ENCODE data around the gene RAD18.

The RAD18 gene

GRCh38 chr3:8882642-8883041 lies 80.6 kb downstream of the RAD18 start:
- Histone ChIP-seq H3K79me2 (ENCODE audit: insufficient read depth, low read length) (no peaks in the 10 kb centered on the region), H4K20me1 (ENCODE audit: insufficient read depth, low read length) (no peaks in the 10 kb centered on the region), H3K36me3 (ENCODE audit: insufficient read depth, low read length) (peaks cover 67% of the 10 kb centered on the region), H3K4me3 (ENCODE audit: low read depth, low read length, poor library complexity, severe bottlenecking) (no peak overlapping the region), H3K4me2 (ENCODE audit: low read length) (no peak overlapping the region), H3K9ac (ENCODE audit: low read length) (no peak overlapping the region), H3K27me3 (ENCODE audit: insufficient read depth, low read length) (no peaks in the 10 kb centered on the region), H3K4me1 (ENCODE audit: insufficient read depth, low read length, severe bottlenecking) (no peaks in the 10 kb centered on the region), H3F3A (ENCODE audit: insufficient read depth, low read length) (no peaks in the 10 kb centered on the region), H2AFZ (ENCODE audit: low read length) (no peak overlapping the region), H3K9me2 (ENCODE audit: low read depth, low read length) (no peaks in the 10 kb centered on the region), H3K9me3 (ENCODE audit: low read length) (peaks cover 8% of the 10 kb centered on the region; the same call in 1 of the 2 replicates), H3K27ac (ENCODE audit: low read depth, low read length, poor library complexity, severe bottlenecking) (no peak overlapping the region)
- no peak for TF ChIP-seq EZH2 (IDR thresholded peaks at IDR 0.05; ENCODE audit: borderline replicate concordance, low read length)
- no peak for TF ChIP-seq CTCF (IDR thresholded peaks at IDR 0.05; ENCODE audit: low read length)

GRCh38 chr3:8882171-8882593 lies 81.1 kb downstream of the RAD18 start:
- Histone ChIP-seq H3K9me3 (ENCODE audit: low read length) (peaks cover 8% of the 10 kb centered on the region; the same call in 1 of the 2 replicates), H4K20me1 (ENCODE audit: insufficient read depth, low read length) (no peaks in the 10 kb centered on the region), H2AFZ (ENCODE audit: low read length) (no peak overlapping the region), H3K27me3 (ENCODE audit: insufficient read depth, low read length) (no peaks in the 10 kb centered on the region), H3K4me2 (ENCODE audit: low read length) (no peak overlapping the region), H3K9ac (ENCODE audit: low read length) (no peak overlapping the region), H3K4me1 (ENCODE audit: insufficient read depth, low read length, severe bottlenecking) (no peaks in the 10 kb centered on the region), H3K27ac (ENCODE audit: low read depth, low read length, poor library complexity, severe bottlenecking) (no peak overlapping the region), H3K36me3 (ENCODE audit: insufficient read depth, low read length) (peaks cover 68% of the 10 kb centered on the region), H3K79me2 (ENCODE audit: insufficient read depth, low read length) (no peaks in the 10 kb centered on the region), H3K9me2 (ENCODE audit: low read depth, low read length) (no peaks in the 10 kb centered on the region), H3F3A (ENCODE audit: insufficient read depth, low read length) (no peaks in the 10 kb centered on the region), H3K4me3 (ENCODE audit: low read depth, low read length, poor library complexity, severe bottlenecking) (no peak overlapping the region)
- no peak for TF ChIP-seq EZH2 (IDR thresholded peaks at IDR 0.05; ENCODE audit: borderline replicate concordance, low read length)
- TF ChIP-seq CTCF (IDR thresholded peaks at IDR 0.05; ENCODE audit: low read length) = no peak

- H3K9me3 ChIP-seq (ENCODE audit: low read length) = peaks cover 4% of the 10 kb centered on the region; the same call in 1 of the 2 replicates
- H3K79me2 ChIP-seq (ENCODE audit: insufficient read depth, low read length) = no peaks in the 10 kb centered on the region
- H3K27me3 ChIP-seq (ENCODE audit: insufficient read depth, low read length) = no peaks in the 10 kb centered on the region
- H2AFZ ChIP-seq (ENCODE audit: low read length) = no peak overlapping the region
- H3K4me3 ChIP-seq (ENCODE audit: low read depth, low read length, poor library complexity, severe bottlenecking) = no peak overlapping the region
- no peaks in the 10 kb centered on the region for H3K9me2 ChIP-seq (ENCODE audit: low read depth, low read length)
- no peak for TF ChIP-seq EZH2 (IDR thresholded peaks at IDR 0.05; ENCODE audit: borderline replicate concordance, low read length)
- H3K4me2 ChIP-seq (ENCODE audit: low read length) = no peak overlapping the region
- H3K27ac ChIP-seq (ENCODE audit: low read depth, low read length, poor library complexity, severe bottlenecking) = no peak overlapping the region
- H3K9ac ChIP-seq (ENCODE audit: low read length) = no peak overlapping the region
- H3K36me3 ChIP-seq (ENCODE audit: insufficient read depth, low read length) = peaks cover 60% of the 10 kb centered on the region
- no peaks in the 10 kb centered on the region for H3F3A ChIP-seq (ENCODE audit: insufficient read depth, low read length)
- no peaks in the 10 kb centered on the region for H4K20me1 ChIP-seq (ENCODE audit: insufficient read depth, low read length)
- H3K4me1 ChIP-seq (ENCODE audit: insufficient read depth, low read length, severe bottlenecking) = no peaks in the 10 kb centered on the region
These were observed 83.8 kb downstream of the RAD18 start for GRCh38 chr3:8879347-8879944.

GRCh38 chr3:8875836-8876235 lies 87.4 kb downstream of the RAD18 start:
- no peaks in the 10 kb centered on the region for H3K4me1 ChIP-seq (ENCODE audit: insufficient read depth, low read length, severe bottlenecking)
- no peak overlapping the region for H2AFZ ChIP-seq (ENCODE audit: low read length)
- H3K36me3 ChIP-seq (ENCODE audit: insufficient read depth, low read length) = peaks cover 39% of the 10 kb centered on the region
- H3K27ac ChIP-seq (ENCODE audit: low read depth, low read length, poor library complexity, severe bottlenecking) = no peak overlapping the region
- H3K9ac ChIP-seq (ENCODE audit: low read length) = no peak overlapping the region
- no peaks in the 10 kb centered on the region for H3K9me2 ChIP-seq (ENCODE audit: low read depth, low read length)
- H3K27me3 ChIP-seq (ENCODE audit: insufficient read depth, low read length) = no peaks in the 10 kb centered on the region
- no peaks in the 10 kb centered on the region for H4K20me1 ChIP-seq (ENCODE audit: insufficient read depth, low read length)
- no peaks in the 10 kb centered on the region for H3K79me2 ChIP-seq (ENCODE audit: insufficient read depth, low read length)
- H3K4me2 ChIP-seq (ENCODE audit: low read length) = no peak overlapping the region
- H3K4me3 ChIP-seq (ENCODE audit: low read depth, low read length, poor library complexity, severe bottlenecking) = no peak overlapping the region
- H3K9me3 ChIP-seq (ENCODE audit: low read length) = no peaks in the 10 kb centered on the region
- TF ChIP-seq EZH2 (IDR thresholded peaks at IDR 0.05; ENCODE audit: borderline replicate concordance, low read length) = no peak
- no peak for TF ChIP-seq CTCF (IDR thresholded peaks at IDR 0.05; ENCODE audit: low read length)
- no peaks in the 10 kb centered on the region for H3F3A ChIP-seq (ENCODE audit: insufficient read depth, low read length)

Measured in OCI-LY1 (cell line).